Peyer's patch (tissue), 4 donors: Measurements from ENCODE around the gene TSPEAR. TPM values are rescaled to one million over a fixed set of nuclear protein-coding genes. Genes with fewer than 3 reads are reported as not detected.

ENCODE experiments used
- DNase-seq, 3 donors: peaks; one replicate each; pipeline ENCODE4 v3.0.0-alpha.2; 2017 to 2019
- H3K27ac ChIP-seq, 4 donors: fragments of 200-600 bp; sonication (generic); one replicate each; pipeline ENCODE4 v1.5.1; 2016 to 2019
- H3K27me3 ChIP-seq, 2 donors: fragments of 200-600 bp; sonication (generic); one replicate each; pipeline ENCODE4 v1.5.1; 2019
- H3K36me3 ChIP-seq, 3 donors: fragments of 200-600 bp; sonication (generic); one replicate each; pipeline ENCODE4 v1.5.1; 2016 to 2019
- H3K4me1 ChIP-seq, 4 donors: fragments of 200-600 bp; sonication (generic); one replicate each; pipeline ENCODE4 v1.5.1; 2016 to 2019
- H3K4me3 ChIP-seq, 4 donors: fragments of 200-600 bp; sonication (generic); 1 replicate in 3 of 4; 2 replicates in 1 of 4; pipeline ENCODE4 v1.5.1; 2016 to 2019; ENCODE audit warnings: mild to moderate bottlenecking in 1 of 4
- H3K9me3 ChIP-seq, 4 donors: fragments of 200-600 bp; sonication (generic); one replicate each; pipeline ENCODE4 v1.5.1; 2016 to 2019; ENCODE audit warnings: mild to moderate bottlenecking in 1 of 4
- CTCF ChIP-seq, 6 experiments: fragments of 450-650 bp in 4 of 6; fragments of 200-600 bp in 2 of 6; sonication (generic) in 1 of 6; IDR thresholded peaks; one replicate each; pipeline ENCODE4 v1.5.1; 2017 to 2019; ENCODE audit warnings: antibody characterized with exemption in 6 of 6, mild to moderate bottlenecking in 3 of 6, moderate library complexity in 1 of 6
- POLR2A ChIP-seq, 2 donors: fragments of 450-650 bp; IDR thresholded peaks; one replicate each; pipeline ENCODE4 v1.5.1; 2017; ENCODE audit warnings: antibody characterized with exemption in 2 of 2, mild to moderate bottlenecking in 2 of 2, moderate library complexity in 2 of 2
- total RNA-seq, 4 donors: library from RNA; depleted of rRNA; stranded (reverse); fragments of >200 nt; gene quantifications; one replicate each; pipeline ENCODE4 v1.1.0, GENCODE V29; 2016

The TSPEAR gene
- under 1 TPM in 1 of 4 donors, not detected in 3; 0.47 TPM for total RNA-seq

GRCh38 chr21:44711327-44712202 is at the start of gene TSPEAR:
Gene TSPEAR, minus strand, starts transcription at chr21:44711572. Its CDS starts 58 bp downstream, at chr21:44711514.
- peaks cover 0 to 32% of the 10 kb centered on the region in 2 donors for H3K27me3 ChIP-seq
- peaks cover 0 to 15% (median 0%) of the 10 kb centered on the region in 4 donors for H3K4me1 ChIP-seq
- peak in 2 of 3 donors; percentile 44 to 45 for DNase-seq
- no peak within 1 kb of the TSS for H3K27ac ChIP-seq
- no peaks in the 10 kb centered on the region for H3K9me3 ChIP-seq
- H3K4me3 ChIP-seq, result no peak within 1 kb of the TSS
- no peaks in the 10 kb centered on the region for H3K36me3 ChIP-seq
- TF ChIP-seq CTCF (IDR thresholded peaks at IDR 0.05) (no peak), POLR2A (IDR thresholded peaks at IDR 0.05) (no peak)

- no peaks in the 10 kb centered on the region for H3K36me3 ChIP-seq
- no peaks in the 10 kb centered on the region for H3K27me3 ChIP-seq
- H3K4me3 ChIP-seq, result no peak overlapping the region
- no peak for DNase-seq
- peaks cover 0 to 3% (median 0%) of the 10 kb centered on the region in 4 donors for H3K4me1 ChIP-seq
- H3K9me3 ChIP-seq, result peaks cover 0 to 4% (median 0%) of the 10 kb centered on the region in 4 donors
- H3K27ac ChIP-seq, result no peak overlapping the region
- TF ChIP-seq POLR2A (IDR thresholded peaks at IDR 0.05) (no peak), CTCF (IDR thresholded peaks at IDR 0.05) (no peak)
Observed at GRCh38 chr21:44760376-44760775, 49.0 kb upstream of the TSPEAR start.

DNA sequence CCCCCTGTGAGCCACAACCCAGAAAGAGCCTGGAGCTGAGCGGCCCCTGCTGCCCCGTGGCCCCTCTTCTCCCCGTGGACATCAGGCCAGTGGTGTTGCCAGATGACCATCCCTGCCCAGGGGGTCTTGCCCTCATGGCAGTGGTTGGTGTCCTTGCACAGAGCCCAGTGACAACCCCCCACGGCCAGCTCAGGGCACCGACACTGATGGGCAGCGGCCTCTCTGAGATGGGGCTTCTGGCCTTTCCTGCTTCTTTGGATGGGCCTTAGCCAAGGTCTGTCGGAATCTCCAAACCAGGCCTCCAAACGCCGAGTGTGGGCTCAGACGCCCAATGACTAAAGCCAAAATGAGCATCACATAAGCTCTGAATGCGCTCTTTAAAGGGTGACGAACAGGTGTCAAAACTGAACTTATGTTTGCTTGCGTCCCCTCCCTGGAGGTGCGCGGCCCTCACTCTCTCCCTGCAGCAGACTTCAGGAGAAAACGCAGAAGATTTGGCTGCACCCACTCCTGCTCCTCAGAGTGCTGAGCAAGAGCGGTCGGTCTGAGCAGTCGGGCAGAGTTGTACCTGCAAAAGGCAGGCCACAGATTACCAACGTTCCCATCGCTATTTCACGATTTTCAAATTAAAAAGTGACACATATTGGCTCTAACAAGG is 48.4 kb upstream of the TSPEAR start:
- Histone ChIP-seq H3K27me3 (no peaks in the 10 kb centered on the region), H3K4me1 (no peaks in the 10 kb centered on the region), H3K27ac (no peak overlapping the region), H3K36me3 (no peaks in the 10 kb centered on the region), H3K9me3 (peaks cover 0 to 4% (median 0%) of the 10 kb centered on the region in 4 donors), H3K4me3 (no peak overlapping the region)
- no peak for TF ChIP-seq POLR2A (IDR thresholded peaks at IDR 0.05)
- TF ChIP-seq CTCF (IDR thresholded peaks at IDR 0.05), result no peak
- DNase-seq, result no peak

DNA sequence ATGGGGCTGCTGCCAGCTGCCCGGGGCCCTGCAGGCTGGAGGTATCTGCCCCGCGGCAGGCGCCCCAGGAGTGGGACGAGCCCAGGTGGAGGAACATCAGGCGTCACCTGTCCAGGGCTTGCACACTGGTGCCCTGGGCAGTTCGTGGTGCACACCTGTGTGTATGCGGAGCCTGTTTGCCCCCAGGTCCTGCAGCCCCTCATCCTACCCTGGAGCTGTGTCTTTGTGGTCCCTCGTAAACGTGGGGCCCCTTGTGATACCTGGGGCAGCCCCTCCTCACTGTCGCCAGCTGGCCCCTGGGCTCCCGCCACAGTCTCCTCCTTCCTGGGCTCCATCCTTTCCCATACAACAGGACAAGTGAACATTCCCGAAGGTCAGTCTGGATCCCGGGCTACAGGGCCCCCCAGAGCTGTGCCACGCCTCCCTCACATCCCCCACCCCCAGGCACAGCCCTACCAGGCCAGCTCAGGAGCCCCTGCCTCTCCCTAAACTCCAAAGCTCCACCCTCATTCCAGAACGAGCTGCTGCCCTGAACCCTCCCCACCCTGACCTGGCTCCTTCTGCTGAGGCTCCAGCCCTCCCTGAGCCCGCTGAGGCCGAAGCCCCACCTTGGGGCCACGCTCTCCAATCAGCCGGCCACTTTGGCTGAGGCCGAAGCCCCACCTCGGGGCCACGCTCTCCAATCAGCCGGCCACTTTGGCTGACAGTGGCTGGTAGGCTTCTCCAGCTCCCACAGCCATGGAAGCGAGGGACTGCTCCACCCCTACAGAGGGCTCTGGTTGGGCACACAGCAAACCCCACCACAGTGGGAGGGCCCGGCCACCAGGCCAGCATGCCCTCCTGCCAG is 47.6 kb upstream of the TSPEAR start:
- H3K27ac ChIP-seq, result no peak overlapping the region

More for the DNA sequence above, 47.6 kb upstream of the TSPEAR start:
- Histone ChIP-seq H3K27me3 (no peaks in the 10 kb centered on the region), H3K4me1 (no peaks in the 10 kb centered on the region), H3K4me3 (no peak overlapping the region), H3K9me3 (peaks cover 0 to 4% (median 0%) of the 10 kb centered on the region in 4 donors), H3K36me3 (no peaks in the 10 kb centered on the region)
- no peak for TF ChIP-seq CTCF (IDR thresholded peaks at IDR 0.05)
- no peak for TF ChIP-seq POLR2A (IDR thresholded peaks at IDR 0.05)
- no peak for DNase-seq
